Measurements from ENCODE around the gene BCAR3. TPM values are rescaled to one million over a fixed set of nuclear protein-coding genes. Genes with fewer than 3 reads are reported as not detected.
"Not testable (repeated sequence)": the region's sequence is repeated elsewhere in the genome, so short reads cannot be mapped to it uniquely, and the experiment has no call there.

BCAR3 gene
- total RNA-seq, 1 donor from 2014 or later, result 22.8 TPM

DNA sequence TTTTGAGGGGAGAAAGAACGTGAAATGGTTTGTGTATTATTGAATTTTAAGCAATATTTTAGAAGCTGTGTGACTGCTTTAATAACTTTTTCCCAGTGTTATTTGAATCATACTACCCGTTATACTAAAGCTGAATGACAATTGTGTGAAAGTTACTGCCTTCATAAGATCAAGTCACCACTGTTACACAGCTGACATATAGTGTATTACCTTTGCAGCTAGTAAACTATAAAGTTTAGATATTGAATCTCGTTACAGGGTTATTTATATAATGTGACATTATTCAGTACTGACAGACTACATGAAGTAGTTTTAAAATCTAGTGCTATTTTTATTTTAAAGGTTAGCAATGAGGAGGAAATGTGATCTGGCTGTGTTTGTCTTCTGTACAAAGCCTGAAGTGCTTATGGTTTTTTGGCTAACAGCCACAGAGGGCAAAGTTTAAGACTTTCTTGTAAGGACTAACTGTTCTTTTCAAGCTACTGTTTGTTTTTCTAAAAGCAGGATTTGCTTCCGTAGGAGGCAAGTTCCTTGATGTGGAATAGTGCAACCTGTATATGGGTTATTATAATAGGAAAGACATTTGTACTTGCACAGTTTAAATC, 127.6 kb downstream of the BCAR3 start:
- peak in 1 of 2 donors; percentile 81 for TF ChIP-seq POLR2AphosphoS5 (IDR thresholded peaks at IDR 0.05; ENCODE audit: insufficient read depth in 1 of 2, low read depth in 1 of 2)
- H3K27me3 ChIP-seq; DNase-seq (ENCODE audit: extremely low spot score in 2 of 2); H3K4me3 ChIP-seq; H3K36me3 ChIP-seq; H3K27ac ChIP-seq; H3K4me1 ChIP-seq; intact Hi-C loops (cut with DNase I); H3K9me3 ChIP-seq: not testable (repeated sequence)

DNA sequence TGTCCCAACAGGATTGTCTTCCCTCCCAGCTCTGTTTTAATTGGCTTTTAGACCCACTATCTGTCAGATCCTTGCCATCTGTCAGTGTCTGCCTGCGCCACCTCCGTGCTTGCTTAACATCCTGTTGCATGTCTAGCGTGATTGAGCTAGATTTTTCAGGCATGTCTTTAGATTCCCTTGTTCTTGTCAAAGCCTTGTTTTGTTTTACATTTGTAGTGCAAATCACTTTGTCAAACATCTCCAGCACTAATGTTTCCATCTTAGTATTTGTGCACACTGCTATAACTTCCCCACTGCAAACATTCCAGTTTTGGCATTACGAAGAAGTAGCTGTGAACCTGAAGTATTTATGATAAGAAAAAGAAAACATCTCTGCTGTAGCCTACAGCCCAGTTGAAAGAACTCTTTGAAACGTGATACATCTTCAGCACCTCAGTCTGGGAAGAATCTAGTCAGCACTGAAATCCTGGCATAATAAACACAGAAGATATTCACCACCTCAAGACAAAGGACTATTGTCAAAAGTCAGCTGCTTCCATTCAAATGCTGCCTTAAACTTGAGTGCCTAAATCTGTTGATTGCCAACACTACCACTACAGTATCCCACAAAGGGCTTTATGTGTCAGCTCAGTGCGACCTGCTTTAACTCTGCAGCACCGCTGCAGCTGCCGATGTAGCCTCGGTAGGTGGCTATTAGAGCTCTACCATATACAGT, 128.7 kb downstream of the BCAR3 start:
- intact Hi-C loops (cut with DNase I), result no loop called here
- peaks cover 0 to 16% of the 10 kb centered on the region in 2 donors for H3K36me3 ChIP-seq
- no peak overlapping the region for H3K4me3 ChIP-seq
- TF ChIP-seq POLR2A (IDR thresholded peaks at IDR 0.05), result no peak
- no peak for TF ChIP-seq POLR2AphosphoS5 (IDR thresholded peaks at IDR 0.05; ENCODE audit: insufficient read depth in 1 of 2, low read depth in 1 of 2)
- TF ChIP-seq, protein P1, sequence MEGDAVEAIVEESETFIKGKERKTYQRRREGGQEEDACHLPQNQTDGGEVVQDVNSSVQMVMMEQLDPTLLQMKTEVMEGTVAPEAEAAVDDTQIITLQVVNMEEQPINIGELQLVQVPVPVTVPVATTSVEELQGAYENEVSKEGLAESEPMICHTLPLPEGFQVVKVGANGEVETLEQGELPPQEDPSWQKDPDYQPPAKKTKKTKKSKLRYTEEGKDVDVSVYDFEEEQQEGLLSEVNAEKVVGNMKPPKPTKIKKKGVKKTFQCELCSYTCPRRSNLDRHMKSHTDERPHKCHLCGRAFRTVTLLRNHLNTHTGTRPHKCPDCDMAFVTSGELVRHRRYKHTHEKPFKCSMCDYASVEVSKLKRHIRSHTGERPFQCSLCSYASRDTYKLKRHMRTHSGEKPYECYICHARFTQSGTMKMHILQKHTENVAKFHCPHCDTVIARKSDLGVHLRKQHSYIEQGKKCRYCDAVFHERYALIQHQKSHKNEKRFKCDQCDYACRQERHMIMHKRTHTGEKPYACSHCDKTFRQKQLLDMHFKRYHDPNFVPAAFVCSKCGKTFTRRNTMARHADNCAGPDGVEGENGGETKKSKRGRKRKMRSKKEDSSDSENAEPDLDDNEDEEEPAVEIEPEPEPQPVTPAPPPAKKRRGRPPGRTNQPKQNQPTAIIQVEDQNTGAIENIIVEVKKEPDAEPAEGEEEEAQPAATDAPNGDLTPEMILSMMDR (IDR thresholded peaks at IDR 0.05), result no peak
- no peak for DNase-seq (ENCODE audit: extremely low spot score in 2 of 2)
- H3K27me3 ChIP-seq, result no peaks in the 10 kb centered on the region
- H3K9me3 ChIP-seq, result no peaks in the 10 kb centered on the region
- H3K4me1 ChIP-seq, result no peaks in the 10 kb centered on the region
- no peak overlapping the region for H3K27ac ChIP-seq

DNA sequence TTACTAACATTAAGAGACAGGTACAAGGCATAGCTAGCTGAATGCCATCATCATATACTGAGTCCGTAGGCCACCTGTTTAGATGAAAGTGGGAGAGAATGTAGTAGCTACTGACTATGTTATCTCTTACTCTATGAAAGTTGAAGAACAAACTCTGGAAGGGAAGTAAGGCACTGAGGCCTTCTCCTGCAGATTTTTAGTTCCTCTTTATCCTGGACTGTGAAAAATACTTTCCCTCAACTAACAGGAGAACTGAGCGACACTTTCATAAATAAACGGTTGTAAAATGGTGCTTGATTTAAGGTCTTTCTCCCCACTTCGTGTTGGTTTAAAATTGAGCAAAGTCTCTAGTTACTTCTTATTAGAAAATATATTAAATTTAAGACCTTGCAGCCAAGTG, 131.8 kb downstream of the BCAR3 start:
- intact Hi-C loops (cut with DNase I), result no loop called here

DNA sequence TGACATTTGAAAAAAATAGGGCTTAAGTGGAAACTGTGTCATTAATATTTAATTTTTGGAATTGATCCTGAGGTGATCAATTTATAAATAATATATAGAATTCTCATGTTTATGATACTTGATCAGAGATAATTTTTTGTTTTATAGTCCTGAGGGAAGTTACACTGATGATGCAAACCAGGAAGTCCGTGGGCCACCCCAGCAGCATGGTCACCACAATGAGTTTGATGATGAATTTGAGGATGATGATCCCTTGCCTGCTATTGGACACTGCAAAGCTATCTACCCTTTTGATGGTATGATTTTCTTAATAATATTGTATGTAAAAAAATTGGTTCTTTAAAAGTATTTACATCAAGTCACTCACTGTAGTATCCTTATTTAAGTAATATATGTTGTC, 132.5 kb downstream of the BCAR3 start:
- no peak overlapping the region for H3K27ac ChIP-seq
- intact Hi-C loops (cut with DNase I), result no loop called here
- peaks cover 0 to 20% of the 10 kb centered on the region in 2 donors for H3K36me3 ChIP-seq
- no peaks in the 10 kb centered on the region for H3K27me3 ChIP-seq
- DNase-seq (ENCODE audit: extremely low spot score in 2 of 2), result no peak
- no peaks in the 10 kb centered on the region for H3K4me1 ChIP-seq
- TF ChIP-seq POLR2A (IDR thresholded peaks at IDR 0.05), result no peak
- TF ChIP-seq, protein P1 (IDR thresholded peaks at IDR 0.05), result no peak
- TF ChIP-seq POLR2AphosphoS5 (IDR thresholded peaks at IDR 0.05; ENCODE audit: insufficient read depth in 1 of 2, low read depth in 1 of 2), result no peak
- H3K9me3 ChIP-seq, result no peaks in the 10 kb centered on the region
- no peak overlapping the region for H3K4me3 ChIP-seq

More for the DNA sequence above, 131.8 kb downstream of the BCAR3 start:
- H3K4me3 ChIP-seq, result no peak overlapping the region
- H3K9me3 ChIP-seq, result no peaks in the 10 kb centered on the region
- H3K4me1 ChIP-seq, result no peaks in the 10 kb centered on the region
- H3K27ac ChIP-seq, result no peak overlapping the region
- no peaks in the 10 kb centered on the region for H3K27me3 ChIP-seq
- TF ChIP-seq POLR2AphosphoS5 (IDR thresholded peaks at IDR 0.05; ENCODE audit: insufficient read depth in 1 of 2, low read depth in 1 of 2), result no peak
- TF ChIP-seq, protein P1 (IDR thresholded peaks at IDR 0.05), result no peak
- no peak for TF ChIP-seq POLR2A (IDR thresholded peaks at IDR 0.05)
- H3K36me3 ChIP-seq, result peaks cover 0 to 20% of the 10 kb centered on the region in 2 donors
- no peak for DNase-seq (ENCODE audit: extremely low spot score in 2 of 2)

DNA sequence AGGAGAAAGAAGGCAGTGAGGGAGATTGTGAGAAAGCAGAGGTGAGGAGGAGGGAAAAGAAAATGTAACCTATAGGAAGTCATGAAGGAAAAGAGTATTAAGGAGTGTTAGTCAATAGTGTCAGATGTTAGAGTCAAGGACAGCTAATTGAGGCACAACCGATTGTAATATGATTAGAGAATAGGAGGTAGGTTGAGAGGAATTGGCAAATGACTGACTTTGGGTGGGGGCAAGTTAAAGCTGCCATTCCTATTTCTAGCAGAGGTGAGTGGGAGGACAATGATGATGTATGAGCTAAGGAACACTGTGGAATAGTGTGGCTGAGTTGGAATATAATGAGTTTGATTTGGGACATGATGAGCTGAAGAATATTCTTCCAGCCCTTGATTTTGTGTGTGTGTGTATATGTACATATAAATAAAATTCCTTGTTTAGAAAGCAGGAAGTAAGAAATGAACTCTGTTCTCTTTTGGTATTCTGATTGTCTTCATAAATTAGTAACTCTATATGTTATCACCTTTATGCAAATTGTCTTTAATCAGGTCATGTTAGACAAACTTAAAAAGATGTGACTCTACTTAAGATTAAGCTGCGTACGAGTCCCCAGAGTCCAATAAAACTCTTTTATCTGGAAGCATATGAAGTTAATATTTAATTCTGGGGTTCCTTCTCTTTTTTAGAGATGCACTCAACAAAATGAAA, 135.3 kb downstream of the BCAR3 start:
- no peak overlapping the region for H3K4me3 ChIP-seq
- DNase-seq (ENCODE audit: extremely low spot score in 2 of 2), result no peak
- H3K27me3 ChIP-seq, result no peaks in the 10 kb centered on the region
- intact Hi-C loops (cut with DNase I), result no loop called here
- TF ChIP-seq POLR2AphosphoS5 (IDR thresholded peaks at IDR 0.05; ENCODE audit: insufficient read depth in 1 of 2, low read depth in 1 of 2) (no peak), POLR2A (IDR thresholded peaks at IDR 0.05) (no peak)
- TF ChIP-seq, protein P1 (IDR thresholded peaks at IDR 0.05), result no peak
- peaks cover 0 to 20% of the 10 kb centered on the region in 2 donors for H3K36me3 ChIP-seq
- H3K9me3 ChIP-seq, result no peaks in the 10 kb centered on the region
- H3K27ac ChIP-seq, result no peak overlapping the region
- H3K4me1 ChIP-seq, result no peaks in the 10 kb centered on the region

Data from vagina (tissue), 2 donors.